SKM-1 (cell line): Measurements from ENCODE around the gene CRYZL1.

Experiments
- DNase-seq: peaks from one replicate; lab custom pipeline; 2025; ENCODE audit not compliant: unreplicated experiment; lab: John Stamatoyannopoulos, UW

CRYZL1 gene

DNA sequence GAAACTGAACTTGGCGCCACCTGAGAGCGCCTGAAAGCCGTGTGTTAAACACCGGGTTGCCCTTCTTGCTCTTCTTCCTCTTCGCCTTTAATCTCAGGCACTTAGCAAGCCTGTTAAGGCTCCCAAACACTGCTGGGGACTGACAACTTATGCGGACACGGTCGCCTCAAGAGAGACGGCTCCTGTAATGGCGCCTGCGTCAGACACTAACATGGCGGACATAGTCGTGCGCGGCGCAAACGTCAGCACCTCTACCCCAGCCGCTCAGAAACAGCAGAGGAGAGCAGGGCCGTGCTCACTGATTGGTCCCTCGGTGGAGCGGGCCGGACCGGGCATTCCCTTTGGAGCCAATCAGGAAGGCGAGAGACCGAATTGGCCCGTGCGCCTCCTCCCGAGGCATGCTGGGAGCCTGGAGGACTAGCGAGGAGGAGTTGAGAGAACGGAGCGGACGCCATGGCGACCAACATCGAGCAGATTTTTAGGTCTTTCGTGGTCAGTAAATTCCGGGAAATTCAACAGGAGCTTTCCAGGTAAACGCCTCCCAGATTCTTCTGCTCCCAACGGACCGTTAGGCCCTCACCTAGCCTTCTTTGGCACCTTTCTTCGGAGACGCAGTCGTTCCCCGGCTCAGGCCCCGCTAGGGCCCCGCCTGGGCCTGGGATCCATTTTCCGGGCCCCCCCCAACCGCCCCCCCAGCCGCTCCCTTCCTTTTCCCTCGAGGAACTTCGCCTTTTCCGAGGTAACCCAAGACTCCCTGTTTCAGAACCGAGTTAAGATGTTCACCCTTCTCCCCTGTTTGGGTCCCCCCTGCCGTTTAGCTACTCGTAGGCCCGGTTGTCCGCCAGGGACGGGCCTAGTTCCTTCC, 98.7 kb downstream of the CRYZL1 start, which contains the start of gene SON:
SON (plus strand) TSS at position 399 of the 865 bp plus-strand sequence; CDS start at position 454, 55 bp downstream.
- peak; percentile 99 for DNase-seq

DNA sequence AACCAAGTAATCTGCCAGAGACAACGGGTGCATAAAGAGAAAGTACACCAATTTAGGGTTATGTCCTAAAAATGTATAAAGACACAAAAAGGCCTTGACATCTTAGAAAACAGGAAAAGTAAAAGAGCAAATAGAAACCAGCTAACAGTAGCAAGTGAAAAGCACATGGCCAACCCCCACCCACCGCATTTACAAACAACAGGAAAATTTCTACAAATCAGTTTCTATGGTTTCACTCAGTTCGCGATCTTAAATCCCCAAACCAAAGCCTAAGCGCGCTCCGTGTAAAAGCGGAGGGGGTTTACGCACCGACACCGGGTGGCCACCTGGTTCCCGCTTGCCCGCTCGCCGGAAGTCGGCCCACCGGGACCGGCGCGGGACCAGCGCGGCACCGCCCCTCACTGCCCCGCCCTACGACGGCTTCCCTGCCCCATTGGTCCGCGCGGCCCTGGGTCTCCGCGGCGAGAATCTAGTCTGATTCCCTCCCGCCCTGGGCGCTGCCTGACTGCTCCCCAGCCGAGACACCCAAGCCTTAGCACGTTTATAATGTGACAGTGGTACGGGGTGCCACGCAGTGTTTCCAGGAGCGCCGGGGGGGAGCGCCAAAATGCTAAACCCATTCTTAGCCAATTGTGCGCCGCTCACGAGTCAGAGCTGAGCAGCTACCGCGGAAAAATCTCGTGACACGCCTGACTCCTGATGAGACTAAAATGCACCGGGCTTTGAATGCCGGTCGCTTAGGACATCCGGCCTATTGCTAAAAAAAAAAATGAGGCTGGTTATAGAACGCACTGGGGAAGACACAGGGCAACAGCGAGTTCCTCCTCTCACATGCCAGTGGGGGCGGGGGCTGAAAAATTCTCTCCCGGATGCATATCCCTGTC, 99.5 kb downstream of the CRYZL1 start, which contains the start of gene GART:
GART (minus strand) TSS at position 362 of the 884 bp plus-strand sequence. CDS start 2,802 bp downstream, outside the sequence.
- peak; percentile 70 for DNase-seq

DNA sequence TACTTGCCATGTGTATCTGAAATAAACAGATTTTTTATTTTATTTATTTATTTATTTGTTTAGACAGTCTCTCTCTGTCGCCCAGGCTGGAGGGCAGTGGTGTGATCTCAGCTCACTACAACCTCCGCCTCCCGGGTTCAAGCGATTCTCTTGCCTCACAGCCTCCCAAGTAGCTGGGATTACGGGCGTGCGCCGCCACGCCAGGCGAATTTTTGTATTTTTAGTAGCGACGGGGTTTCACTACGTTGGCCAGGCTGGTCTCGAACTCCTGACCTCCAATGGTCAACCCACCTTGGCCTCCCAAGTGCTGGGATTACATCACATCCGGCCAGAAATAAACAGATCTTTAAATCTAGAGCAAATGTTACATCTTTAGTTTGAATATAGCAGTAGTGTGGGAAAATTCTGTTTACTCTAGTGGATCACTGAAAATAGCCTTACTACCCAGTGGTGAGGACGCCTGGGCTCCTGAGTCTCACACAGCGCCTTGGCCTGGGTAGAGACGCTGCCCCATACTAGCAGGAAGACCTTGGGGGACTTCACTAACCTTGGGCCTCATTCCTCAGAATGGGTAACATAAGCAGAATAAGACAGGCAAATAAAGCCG, 100.3 kb downstream of the CRYZL1 start:
- DNase-seq = no peak

DNA sequence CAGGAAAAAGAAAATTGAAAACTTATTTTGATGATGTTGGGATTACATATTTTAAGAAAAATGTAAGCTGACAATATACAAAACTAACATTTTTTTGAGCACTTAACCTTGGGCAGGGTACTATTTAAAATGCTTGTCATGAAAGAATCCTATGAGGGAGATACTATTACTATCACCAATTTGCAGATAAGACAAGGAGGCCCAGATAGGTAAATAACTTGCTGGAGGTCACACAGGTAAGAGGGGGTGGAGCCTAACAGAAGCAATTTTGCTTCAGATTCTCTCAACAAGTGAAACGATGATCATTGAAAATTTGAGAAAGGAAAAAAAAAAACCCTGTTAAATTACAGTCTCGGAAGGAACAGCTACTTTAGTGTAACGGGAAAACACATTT, 100.8 kb downstream of the CRYZL1 start:
- no peak for DNase-seq

DNA sequence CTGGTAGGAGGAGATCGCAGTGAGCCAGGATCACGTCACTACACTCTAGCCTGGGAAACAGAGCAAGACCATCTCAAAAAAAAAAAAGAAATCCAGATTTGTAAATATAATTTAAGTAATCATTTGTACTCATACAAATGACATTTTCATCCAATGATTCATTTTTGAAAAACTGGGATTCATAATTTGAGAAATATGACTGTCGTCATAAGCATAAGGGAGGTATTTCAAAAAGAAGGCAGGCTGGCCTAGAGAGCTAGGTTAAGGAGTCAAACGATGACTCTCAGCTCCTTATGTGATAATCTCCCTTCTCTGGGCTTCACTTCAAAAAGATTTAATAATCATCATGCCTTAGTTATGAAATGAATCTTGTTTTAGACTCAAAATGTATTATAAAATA, 101.9 kb downstream of the CRYZL1 start:
- no peak for DNase-seq
